ENCODE data around the gene COX15.
A peak's percentile ranks its signal among the peaks of the same experiment; 100 is the strongest.
"Not testable (repeated sequence)": the region's sequence is repeated elsewhere in the genome, so short reads cannot be mapped to it uniquely, and the experiment has no call there.

COX15 gene

DNA sequence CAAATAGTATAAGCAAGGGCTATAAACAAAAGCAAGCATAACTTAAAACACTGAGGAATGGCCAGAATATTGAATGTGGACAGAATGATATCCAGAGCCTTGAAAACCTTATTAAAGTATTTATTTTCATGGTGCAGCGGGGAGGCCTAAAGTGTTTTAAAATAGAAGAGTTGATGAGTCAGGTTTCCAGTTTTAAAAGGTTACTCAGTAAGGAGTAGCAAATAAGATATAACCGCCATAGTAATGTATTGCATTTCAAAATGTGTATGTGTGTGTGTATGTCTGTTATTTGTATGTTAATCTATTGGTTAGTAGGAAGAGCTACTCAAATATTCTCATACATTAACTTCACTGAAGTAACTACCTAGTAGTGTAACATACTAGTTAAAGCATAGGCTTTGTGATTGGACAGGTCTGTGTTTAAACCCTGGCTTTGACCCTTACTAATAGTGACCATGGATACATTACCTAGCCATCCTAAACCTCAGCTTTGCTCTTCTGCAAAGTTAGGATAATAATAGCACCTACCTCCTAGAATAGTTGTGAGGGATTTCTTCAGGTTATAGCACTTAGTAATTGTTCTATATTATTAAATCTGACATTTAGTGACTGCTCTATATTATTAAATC lies 17.0 kb upstream of the COX15 start:
- Histone ChIP-seq H3K27ac (no peak overlapping the region), H3K9me3 (no peaks in the 10 kb centered on the region), H3K27me3 (no peaks in the 10 kb centered on the region), H3K36me3 (peaks cover 66 to 96% (median 80%) of the 10 kb centered on the region in 3 donors), H3K4me1 (peaks cover 0 to 4% (median 0%) of the 10 kb centered on the region in 4 donors), H3K4me3 (no peak overlapping the region)
- TF ChIP-seq, protein P1, sequence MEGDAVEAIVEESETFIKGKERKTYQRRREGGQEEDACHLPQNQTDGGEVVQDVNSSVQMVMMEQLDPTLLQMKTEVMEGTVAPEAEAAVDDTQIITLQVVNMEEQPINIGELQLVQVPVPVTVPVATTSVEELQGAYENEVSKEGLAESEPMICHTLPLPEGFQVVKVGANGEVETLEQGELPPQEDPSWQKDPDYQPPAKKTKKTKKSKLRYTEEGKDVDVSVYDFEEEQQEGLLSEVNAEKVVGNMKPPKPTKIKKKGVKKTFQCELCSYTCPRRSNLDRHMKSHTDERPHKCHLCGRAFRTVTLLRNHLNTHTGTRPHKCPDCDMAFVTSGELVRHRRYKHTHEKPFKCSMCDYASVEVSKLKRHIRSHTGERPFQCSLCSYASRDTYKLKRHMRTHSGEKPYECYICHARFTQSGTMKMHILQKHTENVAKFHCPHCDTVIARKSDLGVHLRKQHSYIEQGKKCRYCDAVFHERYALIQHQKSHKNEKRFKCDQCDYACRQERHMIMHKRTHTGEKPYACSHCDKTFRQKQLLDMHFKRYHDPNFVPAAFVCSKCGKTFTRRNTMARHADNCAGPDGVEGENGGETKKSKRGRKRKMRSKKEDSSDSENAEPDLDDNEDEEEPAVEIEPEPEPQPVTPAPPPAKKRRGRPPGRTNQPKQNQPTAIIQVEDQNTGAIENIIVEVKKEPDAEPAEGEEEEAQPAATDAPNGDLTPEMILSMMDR (IDR thresholded peaks at IDR 0.05): no peak
- intact Hi-C loops (cut with DNase I; ENCODE audit: low total_unique reads): no loop called here
- DNase-seq: no peak

DNA sequence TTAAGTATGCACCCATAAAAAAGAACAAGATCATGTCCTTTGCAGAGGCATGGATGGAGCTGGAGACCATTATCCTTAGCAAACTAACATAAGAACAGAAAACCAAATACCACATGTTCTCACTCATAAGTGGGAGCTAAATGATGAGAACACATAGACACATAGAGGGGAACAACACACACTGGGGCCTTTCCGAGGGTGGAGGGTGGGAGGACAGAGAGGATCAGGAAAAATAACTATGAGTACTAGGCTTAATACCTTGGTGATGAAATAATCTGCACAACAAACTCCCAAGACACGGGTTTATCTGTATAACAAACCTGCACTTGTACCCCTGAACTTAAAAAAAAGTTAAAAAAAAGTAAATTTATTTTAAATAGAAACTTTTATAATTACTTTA lies 14.2 kb upstream of the COX15 start:
- H3K4me3 ChIP-seq; DNase-seq; intact Hi-C loops (cut with DNase I; ENCODE audit: low total_unique reads): not testable (repeated sequence)

DNA sequence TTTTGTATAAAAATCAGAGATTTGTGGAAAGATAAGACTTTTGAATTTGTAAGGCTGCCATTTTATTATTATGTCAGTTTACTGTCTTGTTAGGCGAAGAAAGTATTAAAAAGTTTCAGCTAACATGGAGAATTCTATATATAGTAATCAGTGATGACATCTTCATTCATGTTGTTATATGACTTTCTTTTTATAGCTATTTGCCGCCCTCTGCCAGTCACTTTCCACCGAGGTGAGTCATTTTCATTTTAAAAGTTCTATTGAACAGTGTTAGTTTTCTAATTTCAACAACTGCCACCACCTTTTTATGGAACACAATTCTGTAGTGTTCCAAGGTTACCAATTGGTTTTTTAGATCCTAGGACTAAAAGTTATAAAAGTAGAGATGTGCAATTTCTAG lies 11.9 kb upstream of the COX15 start:
- H3K27me3 ChIP-seq: no peaks in the 10 kb centered on the region
- no peak overlapping the region for H3K4me3 ChIP-seq
- TF ChIP-seq, protein P1 (IDR thresholded peaks at IDR 0.05): no peak
- peaks cover 0 to 27% (median 7%) of the 10 kb centered on the region in 4 donors for H3K4me1 ChIP-seq
- peak overlapping the region; percentile 14 to 41 for H3K27ac ChIP-seq
- intact Hi-C loops (cut with DNase I; ENCODE audit: low total_unique reads): no loop called here
- no peak for DNase-seq
- H3K9me3 ChIP-seq: peaks cover 0 to 10% (median 0%) of the 10 kb centered on the region in 3 donors
- H3K36me3 ChIP-seq: peaks cover 83 to 91% (median 84%) of the 10 kb centered on the region in 3 donors

More for the DNA sequence above, 14.2 kb upstream of the COX15 start:
- H3K27ac ChIP-seq, H3K9me3 ChIP-seq, H3K27me3 ChIP-seq: not testable (repeated sequence)
- Histone ChIP-seq H3K4me1 (peaks cover 0 to 27% (median 7%) of the 10 kb centered on the region in 4 donors), H3K36me3 (peaks cover 72 to 91% (median 79%) of the 10 kb centered on the region in 3 donors)

DNA sequence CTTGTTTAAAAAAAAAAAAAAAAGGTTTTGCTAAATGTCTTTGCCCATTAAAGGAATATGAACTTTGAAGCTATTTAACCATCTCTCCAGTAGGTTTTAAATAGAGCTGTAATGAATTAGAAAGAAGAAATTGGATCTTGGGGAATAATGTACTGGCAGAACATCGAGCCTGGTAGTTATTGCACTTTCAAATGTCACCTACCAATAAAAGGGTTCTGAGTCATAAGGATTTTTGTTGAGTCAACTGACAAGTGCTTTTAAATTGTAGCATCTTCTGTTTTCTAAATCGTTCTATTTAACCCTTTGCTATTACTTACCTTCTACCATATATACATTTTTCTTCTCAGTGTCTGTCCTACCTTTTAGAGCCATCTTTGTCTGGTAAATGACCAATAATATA lies 10.8 kb upstream of the COX15 start:
- Histone ChIP-seq H3K27ac (peak overlapping the region; percentile 14 to 41), H3K4me1 (peaks cover 0 to 27% (median 7%) of the 10 kb centered on the region in 4 donors), H3K27me3 (no peaks in the 10 kb centered on the region), H3K4me3 (no peak overlapping the region), H3K36me3 (peaks cover 79 to 86% (median 83%) of the 10 kb centered on the region in 3 donors), H3K9me3 (peaks cover 0 to 10% (median 0%) of the 10 kb centered on the region in 3 donors)
- intact Hi-C loops (cut with DNase I; ENCODE audit: low total_unique reads): no loop called here
- DNase-seq: no peak
- TF ChIP-seq, protein P1 (IDR thresholded peaks at IDR 0.05): no peak

DNA sequence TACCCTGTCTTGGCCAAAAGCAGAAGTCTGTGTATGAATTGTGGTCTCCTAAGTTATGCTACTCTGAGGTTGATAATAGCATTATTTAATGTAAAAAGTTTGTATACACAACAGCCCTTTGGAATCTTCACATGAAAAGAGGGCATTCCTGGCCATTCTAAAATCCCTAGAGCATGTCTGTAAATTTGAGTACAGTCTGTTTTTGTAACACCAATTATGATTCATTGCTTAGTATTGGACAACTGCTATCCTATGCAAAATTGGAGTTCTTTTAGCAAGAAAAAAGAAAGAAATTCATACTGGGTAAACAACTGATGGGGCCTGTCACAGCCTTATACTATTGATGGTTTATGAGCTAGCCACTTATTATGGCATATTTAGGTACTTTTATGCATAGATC lies 10.3 kb upstream of the COX15 start:
- peaks cover 0 to 27% (median 7%) of the 10 kb centered on the region in 4 donors for H3K4me1 ChIP-seq
- H3K27ac ChIP-seq: peak overlapping the region in 1 of 2 donors; percentile 41
- H3K36me3 ChIP-seq: peaks cover 75 to 86% (median 83%) of the 10 kb centered on the region in 3 donors
- DNase-seq: no peak
- TF ChIP-seq, protein P1 (IDR thresholded peaks at IDR 0.05): no peak
- H3K27me3 ChIP-seq: no peaks in the 10 kb centered on the region
- H3K9me3 ChIP-seq: peaks cover 0 to 10% (median 0%) of the 10 kb centered on the region in 3 donors
- no peak overlapping the region for H3K4me3 ChIP-seq
- intact Hi-C loops (cut with DNase I; ENCODE audit: low total_unique reads): no loop called here

DNA sequence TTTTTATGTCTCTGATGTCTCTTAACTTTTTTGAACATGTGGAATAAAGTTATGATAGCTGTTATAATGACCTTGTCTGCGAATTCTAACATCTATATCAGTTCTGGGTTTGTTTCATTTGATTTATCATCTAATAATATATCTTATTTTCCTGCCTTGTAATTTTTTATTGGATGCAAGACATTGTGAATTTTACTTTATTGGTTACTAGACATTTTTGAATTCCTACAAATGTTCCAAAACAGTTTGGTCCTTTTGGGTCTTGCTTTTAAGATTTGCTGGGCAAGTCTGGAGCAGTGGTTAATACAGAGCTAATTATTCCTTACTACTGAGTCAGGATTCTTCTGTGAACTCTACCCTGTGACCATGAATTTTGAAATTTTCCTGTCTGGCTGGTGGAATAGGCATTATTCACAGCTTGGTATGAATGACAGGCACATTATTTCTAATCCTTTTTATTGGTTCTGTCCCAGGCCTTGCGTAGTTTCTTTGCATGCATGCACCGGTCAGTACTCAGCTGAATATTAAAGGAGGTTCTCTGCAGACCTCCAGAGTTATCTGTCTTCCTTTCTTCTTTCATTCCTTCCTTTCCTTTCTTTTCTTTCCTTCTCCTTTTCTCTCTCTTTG lies 9.1 kb upstream of the COX15 start:
- no peak for DNase-seq
- Histone ChIP-seq H3K27ac (no peak overlapping the region), H3K4me1 (peaks cover 0 to 27% (median 7%) of the 10 kb centered on the region in 4 donors), H3K4me3 (no peak overlapping the region), H3K27me3 (no peaks in the 10 kb centered on the region), H3K9me3 (peaks cover 0 to 10% (median 0%) of the 10 kb centered on the region in 3 donors), H3K36me3 (peaks cover 74 to 86% (median 85%) of the 10 kb centered on the region in 3 donors)
- TF ChIP-seq, protein P1 (IDR thresholded peaks at IDR 0.05): no peak
- intact Hi-C loops (cut with DNase I; ENCODE audit: low total_unique reads): no loop called here
